AG09309 (cell line): ENCODE measurements around the gene PCNP.
"Not testable (repeated sequence)": the region's sequence is repeated elsewhere in the genome, so short reads cannot be mapped to it uniquely, and the experiment has no call there.

ENCODE experiments used
- DNase-seq: peaks from one replicate; pipeline ENCODE4 v3.0.0-alpha.2; 2010; ENCODE audit warnings: low read depth
- H3K4me3 ChIP-seq: 2 replicates; pipeline ENCODE4 v1.5.1; 2011; ENCODE audit warnings: mild to moderate bottlenecking, low read depth, low read length, moderate library complexity; ENCODE audit not compliant: control insufficient read depth
- TF ChIP-seq, protein P1 (sequence below): IDR thresholded peaks from 2 replicates; pipeline ENCODE4 v1.5.1; 2011; ENCODE audit warnings: mild to moderate bottlenecking, low read depth, low read length, inconsistent platforms; ENCODE audit not compliant: insufficient read depth, control insufficient read depth; ENCODE audit errors: missing control alignments

PCNP gene

DNA sequence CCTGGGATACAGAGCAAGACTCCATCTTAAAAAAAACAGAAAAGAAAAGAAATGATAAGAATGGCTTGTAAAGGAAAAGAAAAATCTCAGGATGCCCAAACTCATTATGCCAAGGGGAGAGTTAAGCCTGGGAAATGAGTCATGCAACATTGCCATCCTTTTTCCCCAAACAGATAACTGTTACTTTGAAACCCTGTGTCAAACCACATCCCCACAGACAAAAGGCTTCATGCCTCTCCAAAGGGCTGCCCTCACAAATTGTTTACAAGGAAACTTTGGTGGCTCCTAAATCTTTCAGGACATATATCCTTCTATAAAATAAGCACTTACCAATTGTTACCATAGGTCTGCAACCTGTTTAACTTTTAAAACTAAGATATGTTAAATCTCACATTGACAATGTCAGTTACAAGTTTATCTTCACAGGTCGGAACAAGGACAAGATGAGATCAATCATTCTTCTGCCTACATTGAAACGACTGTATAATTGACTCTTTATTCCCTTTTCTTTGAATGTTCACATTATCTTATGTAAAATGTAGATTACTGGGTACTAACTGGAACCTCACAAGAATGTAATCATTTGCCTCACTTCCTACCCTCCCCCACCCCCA, 42.4 kb upstream of the PCNP start:
- DNase-seq, result no peak
- H3K4me3 ChIP-seq, result no peak overlapping the region
- TF ChIP-seq, protein P1, sequence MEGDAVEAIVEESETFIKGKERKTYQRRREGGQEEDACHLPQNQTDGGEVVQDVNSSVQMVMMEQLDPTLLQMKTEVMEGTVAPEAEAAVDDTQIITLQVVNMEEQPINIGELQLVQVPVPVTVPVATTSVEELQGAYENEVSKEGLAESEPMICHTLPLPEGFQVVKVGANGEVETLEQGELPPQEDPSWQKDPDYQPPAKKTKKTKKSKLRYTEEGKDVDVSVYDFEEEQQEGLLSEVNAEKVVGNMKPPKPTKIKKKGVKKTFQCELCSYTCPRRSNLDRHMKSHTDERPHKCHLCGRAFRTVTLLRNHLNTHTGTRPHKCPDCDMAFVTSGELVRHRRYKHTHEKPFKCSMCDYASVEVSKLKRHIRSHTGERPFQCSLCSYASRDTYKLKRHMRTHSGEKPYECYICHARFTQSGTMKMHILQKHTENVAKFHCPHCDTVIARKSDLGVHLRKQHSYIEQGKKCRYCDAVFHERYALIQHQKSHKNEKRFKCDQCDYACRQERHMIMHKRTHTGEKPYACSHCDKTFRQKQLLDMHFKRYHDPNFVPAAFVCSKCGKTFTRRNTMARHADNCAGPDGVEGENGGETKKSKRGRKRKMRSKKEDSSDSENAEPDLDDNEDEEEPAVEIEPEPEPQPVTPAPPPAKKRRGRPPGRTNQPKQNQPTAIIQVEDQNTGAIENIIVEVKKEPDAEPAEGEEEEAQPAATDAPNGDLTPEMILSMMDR, result no peak

DNA sequence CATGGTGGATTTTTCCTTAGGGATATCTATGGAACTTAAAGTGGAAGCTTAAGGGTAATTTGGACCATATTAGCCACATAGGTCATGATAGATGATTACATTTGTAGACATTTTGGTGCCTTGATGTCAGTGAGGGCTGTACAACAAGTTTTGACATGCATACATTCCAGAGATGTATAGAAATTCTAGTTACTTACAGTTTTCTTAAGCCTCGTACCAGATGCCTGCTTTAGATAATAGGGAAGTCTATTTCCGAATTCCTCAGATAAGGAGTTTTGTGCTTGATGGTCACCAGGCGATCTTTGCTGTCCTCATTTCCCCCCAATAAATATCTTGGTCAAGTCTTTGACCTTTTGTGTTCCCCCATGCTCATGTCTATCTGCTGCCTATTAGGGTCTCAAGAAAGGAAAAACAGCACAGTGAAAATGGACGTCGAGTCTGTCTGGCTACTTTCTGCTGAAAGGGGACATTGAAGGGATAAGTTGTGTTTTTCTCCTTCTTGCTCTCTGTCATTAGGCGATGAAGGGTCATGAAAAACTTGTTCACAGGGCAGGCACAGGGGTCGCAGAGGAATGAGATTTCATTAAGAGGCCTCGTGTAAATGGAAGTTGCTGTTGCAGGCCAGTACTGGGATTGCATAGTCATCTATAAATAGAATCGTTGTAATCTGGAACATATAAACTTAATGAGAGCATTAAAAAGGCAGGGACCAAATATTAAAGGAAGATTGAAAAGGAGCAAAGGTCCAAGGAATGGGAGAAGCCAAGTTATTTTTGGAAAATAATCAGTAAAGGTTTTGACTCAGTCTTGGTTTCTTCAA, 41.0 kb upstream of the PCNP start:
- TF ChIP-seq, protein P1, result no peak
- no peak overlapping the region for H3K4me3 ChIP-seq
- no peak for DNase-seq

DNA sequence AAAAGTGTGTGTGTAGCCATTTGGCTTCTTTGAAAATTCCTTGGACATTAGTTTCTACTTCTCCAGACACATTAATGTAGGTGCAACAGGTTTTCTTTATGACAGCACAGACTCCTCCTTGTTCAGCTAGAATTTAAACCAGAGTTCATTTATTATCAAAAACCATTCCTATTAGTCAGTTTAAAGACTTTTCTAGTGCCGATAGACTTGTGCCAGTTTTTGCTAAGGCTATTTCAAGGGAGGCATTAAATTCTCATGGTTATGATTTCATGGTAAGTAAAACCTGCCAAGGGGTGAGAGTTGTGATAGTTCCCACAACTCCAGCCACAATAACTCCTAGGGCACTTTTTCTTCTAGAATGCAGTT, 40.4 kb upstream of the PCNP start:
- TF ChIP-seq, protein P1, result no peak
- no peak overlapping the region for H3K4me3 ChIP-seq
- no peak for DNase-seq

DNA sequence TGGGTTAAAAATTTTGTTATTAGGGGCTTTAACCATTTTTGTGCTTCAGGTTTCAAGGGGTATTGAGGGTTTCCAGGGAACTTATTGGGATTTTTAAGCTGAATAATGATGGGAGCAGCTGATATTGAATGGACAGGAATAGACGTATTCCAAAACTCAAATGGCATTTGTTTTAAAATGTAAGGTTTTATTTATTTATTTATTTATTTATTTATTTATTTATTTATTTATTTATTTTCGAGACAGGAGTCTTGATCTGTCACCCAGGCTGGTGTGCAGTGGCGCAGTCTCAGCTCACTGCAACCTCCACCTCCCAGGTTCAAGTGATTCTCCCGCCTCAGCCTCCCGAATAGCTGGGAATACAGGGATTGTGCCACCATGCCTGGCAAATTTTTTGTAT, 38.8 kb upstream of the PCNP start:
- TF ChIP-seq, protein P1, result no peak
- DNase-seq, result no peak

DNA sequence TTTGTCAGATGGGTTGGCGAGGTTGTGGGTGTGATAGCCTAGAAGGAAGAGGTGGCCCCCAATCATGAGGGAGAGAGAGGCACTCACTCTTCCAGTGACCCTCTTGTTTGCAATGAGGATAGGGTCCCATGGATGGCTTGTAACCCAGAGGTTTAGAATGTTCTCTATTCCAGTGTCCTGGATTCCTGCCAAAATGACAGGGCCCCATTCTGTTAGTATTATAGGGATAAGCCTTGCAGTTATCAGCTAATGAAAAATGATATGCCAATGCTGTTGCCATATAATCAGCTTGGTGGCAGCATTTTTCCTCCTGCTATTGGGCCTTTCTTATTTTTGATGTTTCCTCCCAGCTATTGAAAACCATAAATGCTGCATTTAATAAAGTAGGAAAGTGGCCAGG, 37.7 kb upstream of the PCNP start:
- TF ChIP-seq, protein P1, result no peak
- no peak for DNase-seq
- H3K4me3 ChIP-seq, result no peak overlapping the region

More for the DNA sequence above, 38.8 kb upstream of the PCNP start:
- no peak overlapping the region for H3K4me3 ChIP-seq

DNA sequence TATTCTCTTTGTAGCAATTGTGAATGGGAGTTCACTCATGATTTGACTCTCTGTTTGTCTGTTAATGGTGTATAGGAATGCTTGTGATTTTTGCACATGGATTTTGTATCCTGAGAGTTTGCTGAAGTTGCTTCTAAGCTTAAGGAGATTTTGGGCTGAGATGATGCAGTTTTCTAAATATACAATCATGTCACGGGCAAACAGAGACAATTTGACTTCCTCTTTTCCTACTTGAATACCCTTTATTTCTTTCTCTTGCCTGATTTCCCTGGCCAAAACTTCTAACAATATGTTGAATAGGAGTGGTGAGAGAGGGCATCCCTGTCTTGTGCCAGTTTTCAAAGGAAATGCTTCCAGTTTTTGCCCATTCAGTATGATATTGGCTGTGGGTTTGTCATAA, 37.0 kb upstream of the PCNP start:
- H3K4me3 ChIP-seq, result not testable (repeated sequence)

DNA sequence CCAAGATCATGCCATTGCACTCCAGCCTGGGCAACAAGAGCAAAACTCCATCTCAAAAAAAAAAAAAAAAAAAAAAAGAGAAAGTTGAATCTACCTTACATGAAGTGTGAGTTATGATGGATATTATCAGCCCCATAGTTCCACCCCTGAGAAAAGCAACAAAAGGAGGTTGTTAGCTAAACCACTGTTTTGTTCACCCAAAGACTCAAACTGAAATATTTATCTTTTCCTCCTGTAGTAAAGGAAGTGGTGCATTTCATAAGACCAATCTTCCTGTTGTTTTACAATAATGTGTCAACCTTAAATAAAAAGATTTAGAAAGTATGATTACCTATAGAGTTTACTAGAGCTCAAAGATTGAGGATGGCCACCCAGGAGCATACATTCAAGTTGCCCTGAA, 31.0 kb upstream of the PCNP start:
- DNase-seq, result no peak
- TF ChIP-seq, protein P1, result no peak
- no peak overlapping the region for H3K4me3 ChIP-seq

More for the DNA sequence above, 37.0 kb upstream of the PCNP start:
- DNase-seq, result not testable (repeated sequence)
